SJSA1 (cell line): ENCODE measurements around the gene PI4KB. TPM values are rescaled to one million over a fixed set of nuclear protein-coding genes. Genes with fewer than 3 reads are reported as not detected.
"Not testable (repeated sequence)": the region's sequence is repeated elsewhere in the genome, so short reads cannot be mapped to it uniquely, and the experiment has no call there.

Experiments used
- DNase-seq, 2 experiments: peaks; one replicate each; pipeline ENCODE4 v3.0.0-alpha.2; 2015 to 2020; ENCODE audit warnings: low spot score in 2 of 2, low read depth in 1 of 2
- H3K27ac ChIP-seq: fragments of 250-450 bp; sonication (Bioruptor Pico); 2 replicates; pipeline ENCODE4 v1.5.1; 2020; ENCODE audit warnings: mild to moderate bottlenecking, moderate library complexity
- H3K27me3 ChIP-seq: fragments of 250-450 bp; sonication (Bioruptor Pico); replicated peaks from 2 replicates; pipeline ENCODE4 v1.5.1; 2020; ENCODE audit warnings: mild to moderate bottlenecking, moderate library complexity
- H3K36me3 ChIP-seq: fragments of 250-450 bp; sonication (Bioruptor Pico); 2 replicates; pipeline ENCODE4 v1.5.1; 2020; ENCODE audit warnings: mild to moderate bottlenecking
- H3K4me1 ChIP-seq: fragments of 250-450 bp; sonication (Bioruptor Pico); replicated peaks from 2 replicates; pipeline ENCODE4 v1.6.1; 2021; ENCODE audit warnings: mild to moderate bottlenecking
- H3K4me3 ChIP-seq: fragments of 250-450 bp; sonication (Bioruptor Pico); 2 replicates; pipeline ENCODE4 v1.5.1; 2020; ENCODE audit warnings: mild to moderate bottlenecking
- H3K9me3 ChIP-seq: fragments of 250-450 bp; sonication (Bioruptor Pico); replicated peaks from 2 replicates; pipeline ENCODE4 v1.5.1; 2020; ENCODE audit warnings: mild to moderate bottlenecking
- total RNA-seq: library from RNA; depleted of rRNA; stranded (reverse); fragments of >200 nt; shearing (Covaris generic); gene quantifications from 2 replicates; pipeline ENCODE4 v1.2.3, GENCODE V29; 2014

The PI4KB gene
- total RNA-seq, 1 experiment from 2014 or later: 60.4 TPM

- DNase-seq: no peak
- no peaks in the 10 kb centered on the region for H3K27me3 ChIP-seq
- peaks cover 11% of the 10 kb centered on the region for H3K4me1 ChIP-seq
- peaks cover 67% of the 10 kb centered on the region for H3K36me3 ChIP-seq
- no peak overlapping the region for H3K27ac ChIP-seq
- H3K4me3 ChIP-seq: no peak overlapping the region
- no peaks in the 10 kb centered on the region for H3K9me3 ChIP-seq
Measured at GRCh38 chr1:151286619-151287340, 40.4 kb downstream of the PI4KB start.

- no peak overlapping the region for H3K4me3 ChIP-seq
- H3K4me1 ChIP-seq: peaks cover 14% of the 10 kb centered on the region
Measured at GRCh38 chr1:151284013-151284577, 43.1 kb downstream of the PI4KB start.

GRCh38 chr1:151282883-151283725 is 44.1 kb downstream of the PI4KB start:
- DNase-seq: no peak

More at GRCh38 chr1:151284013-151284577, 43.1 kb downstream of the PI4KB start:
- Histone ChIP-seq H3K36me3 (peaks cover 44% of the 10 kb centered on the region), H3K9me3 (no peaks in the 10 kb centered on the region), H3K27me3 (no peaks in the 10 kb centered on the region), H3K27ac (no peak overlapping the region)
- DNase-seq: no peak

GRCh38 chr1:151281969-151282882 is 45.0 kb downstream of the PI4KB start, which contains the start of gene ZNF687:
Gene ZNF687, plus strand, starts transcription at chr1:151282299. Its CDS starts 3,993 bp downstream, at chr1:151286292.
- Histone ChIP-seq H3K36me3 (peaks cover 25% of the 10 kb centered on the region), H3K4me3 (peak within 1 kb of the TSS; percentile 60), H3K4me1 (peaks cover 14% of the 10 kb centered on the region), H3K9me3 (no peaks in the 10 kb centered on the region), H3K27ac (peak within 1 kb of the TSS; percentile 99), H3K27me3 (no peaks in the 10 kb centered on the region)
- peak; percentile 100 for DNase-seq

More at GRCh38 chr1:151282883-151283725, 44.1 kb downstream of the PI4KB start:
- peak overlapping the region; percentile 60 for H3K4me3 ChIP-seq
- H3K36me3 ChIP-seq: peaks cover 34% of the 10 kb centered on the region
- H3K27ac ChIP-seq: peak overlapping the region; percentile 99
- no peaks in the 10 kb centered on the region for H3K27me3 ChIP-seq
- peaks cover 14% of the 10 kb centered on the region for H3K4me1 ChIP-seq
- no peaks in the 10 kb centered on the region for H3K9me3 ChIP-seq

GRCh38 chr1:151281225-151281968 is 45.8 kb downstream of the PI4KB start:
- Histone ChIP-seq H3K4me1 (peaks cover 14% of the 10 kb centered on the region), H3K27me3 (no peaks in the 10 kb centered on the region), H3K4me3 (peak overlapping the region; percentile 60), H3K36me3 (peaks cover 17% of the 10 kb centered on the region), H3K27ac (peak overlapping the region; percentile 99), H3K9me3 (no peaks in the 10 kb centered on the region)
- DNase-seq: peak; percentile 97 to 100

GRCh38 chr1:151277249-151277648 is 50.0 kb downstream of the PI4KB start:
- no peaks in the 10 kb centered on the region for H3K9me3 ChIP-seq
- DNase-seq: no peak
- H3K27ac ChIP-seq: no peak overlapping the region
- H3K36me3 ChIP-seq: peaks cover 8% of the 10 kb centered on the region; the same call in 1 of the 2 replicates
- 0 out of 2 replicates have a peak, but pooled peaks cover 3% of the 10 kb centered on the region for H3K4me1 ChIP-seq
- H3K27me3 ChIP-seq: no peaks in the 10 kb centered on the region
- no peak overlapping the region for H3K4me3 ChIP-seq

GRCh38 chr1:151275341-151275740 is 51.9 kb downstream of the PI4KB start:
- H3K9me3 ChIP-seq, H3K27ac ChIP-seq, H3K4me1 ChIP-seq, H3K27me3 ChIP-seq, DNase-seq, H3K4me3 ChIP-seq: not testable (repeated sequence)
- H3K36me3 ChIP-seq: peaks cover 13% of the 10 kb centered on the region; the same call in 1 of the 2 replicates

- Histone ChIP-seq H3K9me3 (no peaks in the 10 kb centered on the region), H3K4me3 (no peak overlapping the region), H3K27ac (no peak overlapping the region), H3K36me3 (peaks cover 14% of the 10 kb centered on the region; the same call in 1 of the 2 replicates), H3K4me1 (no peaks in the 10 kb centered on the region), H3K27me3 (no peaks in the 10 kb centered on the region)
- DNase-seq: no peak
Measured at GRCh38 chr1:151273924-151274466, 53.2 kb downstream of the PI4KB start.

GRCh38 chr1:151267760-151268159 is 59.5 kb downstream of the PI4KB start:
- Histone ChIP-seq H3K27me3 (no peaks in the 10 kb centered on the region), H3K4me3 (no peak overlapping the region), H3K4me1 (no peaks in the 10 kb centered on the region), H3K27ac (no peak overlapping the region), H3K36me3 (peaks cover 68% of the 10 kb centered on the region), H3K9me3 (no peaks in the 10 kb centered on the region)
- DNase-seq: no peak

- peaks cover 73% of the 10 kb centered on the region for H3K36me3 ChIP-seq
- H3K4me1 ChIP-seq: no peaks in the 10 kb centered on the region
- H3K4me3 ChIP-seq: no peak overlapping the region
- no peaks in the 10 kb centered on the region for H3K27me3 ChIP-seq
- H3K9me3 ChIP-seq: no peaks in the 10 kb centered on the region
- no peak overlapping the region for H3K27ac ChIP-seq
- no peak for DNase-seq
Measured at GRCh38 chr1:151266821-151267220, 60.4 kb downstream of the PI4KB start.

- Histone ChIP-seq H3K27ac (no peak overlapping the region), H3K27me3 (no peaks in the 10 kb centered on the region), H3K4me1 (no peaks in the 10 kb centered on the region), H3K4me3 (no peak overlapping the region), H3K9me3 (no peaks in the 10 kb centered on the region), H3K36me3 (peaks cover 73% of the 10 kb centered on the region)
- no peak for DNase-seq
Measured at GRCh38 chr1:151266315-151266714, 60.9 kb downstream of the PI4KB start.
